ENCODE results near the gene PIGA. TPM values are rescaled to one million over a fixed set of nuclear protein-coding genes. Genes with fewer than 3 reads are reported as not detected.

Gene PIGA
- total RNA-seq, 1 donor from 2014 or later, result 8.2 TPM

GRCh38 chrX:15299941-15300851 lies 35.1 kb downstream of the PIGA start:
- no peaks in the 10 kb centered on the region for H3K36me3 Mint-ChIP-seq (ENCODE audit: low read depth)
- no peak for DNase-seq (ENCODE audit: low spot score)
- TF ChIP-seq, protein P1, sequence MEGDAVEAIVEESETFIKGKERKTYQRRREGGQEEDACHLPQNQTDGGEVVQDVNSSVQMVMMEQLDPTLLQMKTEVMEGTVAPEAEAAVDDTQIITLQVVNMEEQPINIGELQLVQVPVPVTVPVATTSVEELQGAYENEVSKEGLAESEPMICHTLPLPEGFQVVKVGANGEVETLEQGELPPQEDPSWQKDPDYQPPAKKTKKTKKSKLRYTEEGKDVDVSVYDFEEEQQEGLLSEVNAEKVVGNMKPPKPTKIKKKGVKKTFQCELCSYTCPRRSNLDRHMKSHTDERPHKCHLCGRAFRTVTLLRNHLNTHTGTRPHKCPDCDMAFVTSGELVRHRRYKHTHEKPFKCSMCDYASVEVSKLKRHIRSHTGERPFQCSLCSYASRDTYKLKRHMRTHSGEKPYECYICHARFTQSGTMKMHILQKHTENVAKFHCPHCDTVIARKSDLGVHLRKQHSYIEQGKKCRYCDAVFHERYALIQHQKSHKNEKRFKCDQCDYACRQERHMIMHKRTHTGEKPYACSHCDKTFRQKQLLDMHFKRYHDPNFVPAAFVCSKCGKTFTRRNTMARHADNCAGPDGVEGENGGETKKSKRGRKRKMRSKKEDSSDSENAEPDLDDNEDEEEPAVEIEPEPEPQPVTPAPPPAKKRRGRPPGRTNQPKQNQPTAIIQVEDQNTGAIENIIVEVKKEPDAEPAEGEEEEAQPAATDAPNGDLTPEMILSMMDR (IDR thresholded peaks at IDR 0.05), result peak; percentile 83
- no peaks in the 10 kb centered on the region for H3K4me1 Mint-ChIP-seq (ENCODE audit: low read depth)
- no peak overlapping the region for H3K4me3 Mint-ChIP-seq (ENCODE audit: unreplicated experiment)
- no peaks in the 10 kb centered on the region for H3K9me3 Mint-ChIP-seq (ENCODE audit: low read depth)
- peaks cover 3% of the 10 kb centered on the region for H3K27me3 Mint-ChIP-seq (ENCODE audit: low read depth)
- no peak overlapping the region for H3K27ac Mint-ChIP-seq (ENCODE audit: unreplicated experiment)

GRCh38 chrX:15298780-15299179 lies 36.5 kb downstream of the PIGA start:
- no peak overlapping the region for H3K4me3 Mint-ChIP-seq (ENCODE audit: unreplicated experiment)
- no peaks in the 10 kb centered on the region for H3K9me3 Mint-ChIP-seq (ENCODE audit: low read depth)
- H3K36me3 Mint-ChIP-seq (ENCODE audit: low read depth), result no peaks in the 10 kb centered on the region
- DNase-seq (ENCODE audit: low spot score), result no peak
- TF ChIP-seq, protein P1 (IDR thresholded peaks at IDR 0.05), result no peak
- no peak overlapping the region for H3K27ac Mint-ChIP-seq (ENCODE audit: unreplicated experiment)
- H3K4me1 Mint-ChIP-seq (ENCODE audit: low read depth), result no peaks in the 10 kb centered on the region
- H3K27me3 Mint-ChIP-seq (ENCODE audit: low read depth), result peaks cover 2% of the 10 kb centered on the region

- Mint-ChIP-seq H3K4me3 (ENCODE audit: unreplicated experiment) (no peak overlapping the region), H3K9me3 (ENCODE audit: low read depth) (no peaks in the 10 kb centered on the region)
Measured at GRCh38 chrX:15298201-15298600, 37.1 kb downstream of the PIGA start.

DNA sequence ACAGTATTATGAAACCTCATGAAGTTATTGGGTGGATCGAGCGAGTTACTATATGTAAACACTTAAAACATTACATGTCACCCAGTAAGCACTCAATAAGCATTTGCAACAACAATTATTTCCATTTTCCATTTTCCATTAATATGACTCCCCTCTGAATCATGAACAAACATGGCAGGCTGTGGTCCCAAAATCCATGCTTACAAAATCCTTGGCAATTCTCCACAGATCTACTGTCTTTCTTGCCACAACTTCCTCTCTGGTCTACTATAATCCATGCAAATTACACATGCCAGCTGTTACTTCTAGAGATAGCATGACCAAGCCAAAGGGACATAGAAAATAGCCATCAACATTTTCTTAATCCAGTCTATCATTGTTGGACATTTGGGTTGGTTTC lies 41.9 kb downstream of the PIGA start:
- H3K36me3 Mint-ChIP-seq (ENCODE audit: low read depth), result no peaks in the 10 kb centered on the region
- H3K27ac Mint-ChIP-seq (ENCODE audit: unreplicated experiment), result no peak overlapping the region
- H3K27me3 Mint-ChIP-seq (ENCODE audit: low read depth), result no peaks in the 10 kb centered on the region
- no peaks in the 10 kb centered on the region for H3K4me1 Mint-ChIP-seq (ENCODE audit: low read depth)
- TF ChIP-seq, protein P1 (IDR thresholded peaks at IDR 0.05), result no peak
- H3K9me3 Mint-ChIP-seq (ENCODE audit: low read depth), result no peaks in the 10 kb centered on the region
- no peak overlapping the region for H3K4me3 Mint-ChIP-seq (ENCODE audit: unreplicated experiment)
- no peak for DNase-seq (ENCODE audit: low spot score)

More at GRCh38 chrX:15298201-15298600, 37.1 kb downstream of the PIGA start:
- TF ChIP-seq, protein P1 (IDR thresholded peaks at IDR 0.05), result no peak
- DNase-seq (ENCODE audit: low spot score), result no peak
- peaks cover 2% of the 10 kb centered on the region for H3K27me3 Mint-ChIP-seq (ENCODE audit: low read depth)
- no peaks in the 10 kb centered on the region for H3K4me1 Mint-ChIP-seq (ENCODE audit: low read depth)
- H3K27ac Mint-ChIP-seq (ENCODE audit: unreplicated experiment), result no peak overlapping the region
- no peaks in the 10 kb centered on the region for H3K36me3 Mint-ChIP-seq (ENCODE audit: low read depth)

- TF ChIP-seq, protein P1 (IDR thresholded peaks at IDR 0.05), result no peak
- no peaks in the 10 kb centered on the region for H3K36me3 Mint-ChIP-seq (ENCODE audit: low read depth)
- no peak overlapping the region for H3K27ac Mint-ChIP-seq (ENCODE audit: unreplicated experiment)
- no peaks in the 10 kb centered on the region for H3K4me1 Mint-ChIP-seq (ENCODE audit: low read depth)
- no peak for DNase-seq (ENCODE audit: low spot score)
- H3K27me3 Mint-ChIP-seq (ENCODE audit: low read depth), result no peaks in the 10 kb centered on the region
- H3K9me3 Mint-ChIP-seq (ENCODE audit: low read depth), result no peaks in the 10 kb centered on the region
- no peak overlapping the region for H3K4me3 Mint-ChIP-seq (ENCODE audit: unreplicated experiment)
Measured at GRCh38 chrX:15292861-15293260, 42.5 kb downstream of the PIGA start.
